ENCODE results near the gene SLC26A11. TPM values are rescaled to one million over a fixed set of nuclear protein-coding genes. Genes with fewer than 3 reads are reported as not detected.

SLC26A11 gene
- total RNA-seq, 1 experiment from 2014 or later, result 26.5 TPM

GRCh38 chr17:80263253-80264204 lies 43.3 kb downstream of the SLC26A11 start:
- Histone ChIP-seq H3K79me1 (ENCODE audit: insufficient read depth, low read depth, low read length, poor library complexity, severe bottlenecking) (no peaks in the 10 kb centered on the region), H2AFZ (ENCODE audit: low read length) (no peak overlapping the region), H4K5ac (ENCODE audit: insufficient read length, low read depth, low read length) (no peak overlapping the region), H2BK120ac (ENCODE audit: low read depth, low read length, poor library complexity, severe bottlenecking) (no peak overlapping the region), H3K23me2 (ENCODE audit: insufficient read length, low read depth, low read length, poor library complexity, severe bottlenecking) (no peaks in the 10 kb centered on the region), H3K9ac (ENCODE audit: extremely low read depth, insufficient read length, low read length) (no peak overlapping the region), H3K56ac (ENCODE audit: insufficient read length, low read depth, low read length) (no peak overlapping the region), H2BK5ac (ENCODE audit: insufficient read length, low read length) (no peak overlapping the region), H4K91ac (ENCODE audit: insufficient read length, low read depth, low read length) (no peak overlapping the region), H3K4me2 (ENCODE audit: insufficient read depth, insufficient read length, low read length) (no peak overlapping the region), H4K8ac (replicated peaks; ENCODE audit: insufficient read length, low read depth, low read length) (no peak overlapping the region), H2BK15ac (ENCODE audit: low read depth, low read length) (no peak overlapping the region), H3K27me3 (ENCODE audit: insufficient read depth, low read length) (no peaks in the 10 kb centered on the region), H3K14ac (ENCODE audit: insufficient read depth, low read length) (no peak overlapping the region; the same call in 1 of the 2 replicates), H3K18ac (ENCODE audit: insufficient read length, low read depth, low read length) (no peak overlapping the region), H3K23ac (ENCODE audit: insufficient read length, low read depth, low read length) (no peak overlapping the region), H2BK20ac (ENCODE audit: low read depth, low read length, poor library complexity, severe bottlenecking) (no peak overlapping the region), H3K9me3 (ENCODE audit: control insufficient read depth, low read depth, low read length) (no peaks in the 10 kb centered on the region), H3T11ph (ENCODE audit: low read length) (no peak overlapping the region), H2AK5ac (ENCODE audit: insufficient read length, low read length) (no peak overlapping the region), H2BK12ac (ENCODE audit: insufficient read length, low read depth, low read length) (no peak overlapping the region), H3K4ac (ENCODE audit: low read depth, low read length) (no peak overlapping the region; the same call in 1 of the 2 replicates), H3K4me1 (ENCODE audit: insufficient read depth, low read length) (peaks cover 7% of the 10 kb centered on the region; the same call in 1 of the 2 replicates), H3K79me2 (ENCODE audit: insufficient read depth, low read length) (no peaks in the 10 kb centered on the region), H3K27ac (ENCODE audit: insufficient read length, low read depth, low read length) (no peak overlapping the region), H4K20me1 (ENCODE audit: control insufficient read depth, insufficient read depth, insufficient read length) (no peaks in the 10 kb centered on the region)
- Mint-ChIP-seq H3K27me3 (ENCODE audit: low read depth) (no peaks in the 10 kb centered on the region), H3K4me1 (peaks cover 25 to 32% of the 10 kb centered on the region in 2 experiments), H3K4me3 (peak overlapping the region in 1 of 2 experiments; percentile 50; a peak in 1 of 5 replicates), H3K9me3 (no peaks in the 10 kb centered on the region; a peak in 1 of 5 replicates), H3K36me3 (ENCODE audit: insufficient read depth in 1 of 3, low read depth in 3 of 3) (peaks cover 17 to 25% (median 17%) of the 10 kb centered on the region in 3 experiments), H3K27ac (peak overlapping the region in 2 of 3 experiments; percentile 75 to 85; a peak in 4 of 7 replicates)
- no CpG with 5 or more reads among the region's 19 CpGs for WGBS (ENCODE audit: extremely low coverage, insufficient read length, low lambda C conversion rate)
- peak; percentile 62 for DNase-seq
- TF ChIP-seq, protein P1, sequence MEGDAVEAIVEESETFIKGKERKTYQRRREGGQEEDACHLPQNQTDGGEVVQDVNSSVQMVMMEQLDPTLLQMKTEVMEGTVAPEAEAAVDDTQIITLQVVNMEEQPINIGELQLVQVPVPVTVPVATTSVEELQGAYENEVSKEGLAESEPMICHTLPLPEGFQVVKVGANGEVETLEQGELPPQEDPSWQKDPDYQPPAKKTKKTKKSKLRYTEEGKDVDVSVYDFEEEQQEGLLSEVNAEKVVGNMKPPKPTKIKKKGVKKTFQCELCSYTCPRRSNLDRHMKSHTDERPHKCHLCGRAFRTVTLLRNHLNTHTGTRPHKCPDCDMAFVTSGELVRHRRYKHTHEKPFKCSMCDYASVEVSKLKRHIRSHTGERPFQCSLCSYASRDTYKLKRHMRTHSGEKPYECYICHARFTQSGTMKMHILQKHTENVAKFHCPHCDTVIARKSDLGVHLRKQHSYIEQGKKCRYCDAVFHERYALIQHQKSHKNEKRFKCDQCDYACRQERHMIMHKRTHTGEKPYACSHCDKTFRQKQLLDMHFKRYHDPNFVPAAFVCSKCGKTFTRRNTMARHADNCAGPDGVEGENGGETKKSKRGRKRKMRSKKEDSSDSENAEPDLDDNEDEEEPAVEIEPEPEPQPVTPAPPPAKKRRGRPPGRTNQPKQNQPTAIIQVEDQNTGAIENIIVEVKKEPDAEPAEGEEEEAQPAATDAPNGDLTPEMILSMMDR (conservative IDR thresholded peaks at IDR 0.05), result no peak
